Measurements from ENCODE around the gene IGLON5.

Gene IGLON5

GRCh38 chr19:51366389-51367254 lies 55.2 kb downstream of the IGLON5 start:
- peak; percentile 99 for DNase-seq

- no peak for DNase-seq
Measured at GRCh38 chr19:51367255-51367564, 55.8 kb downstream of the IGLON5 start.

GRCh38 chr19:51367565-51368365 lies 56.3 kb downstream of the IGLON5 start:
- DNase-seq, result peak; percentile 100

- peak; percentile 16 for DNase-seq
Measured at GRCh38 chr19:51368366-51369282, 57.2 kb downstream of the IGLON5 start, which contains the start of gene CLDND2. Gene CLDND2 (minus strand): TSS chr19:51369003. CDS start chr19:51368577, 426 bp downstream.

- DNase-seq, result no peak
Measured at GRCh38 chr19:51370230-51370629, 58.8 kb downstream of the IGLON5 start.

- DNase-seq, result no peak
Measured at GRCh38 chr19:51371186-51371690, 59.8 kb downstream of the IGLON5 start.

- no peak for DNase-seq
Measured at GRCh38 chr19:51372021-51372648, 60.7 kb downstream of the IGLON5 start.

GRCh38 chr19:51372649-51373504 lies 61.4 kb downstream of the IGLON5 start, which contains the start of gene NKG7:
Gene NKG7 (minus strand): TSS chr19:51372654. CDS start chr19:51372535, 119 bp downstream.
- DNase-seq, result peak; percentile 94

GRCh38 chr19:51375504-51376221 lies 64.2 kb downstream of the IGLON5 start:
- peak; percentile 76 for DNase-seq

- no peak for DNase-seq
Measured at GRCh38 chr19:51377422-51377821, 66.0 kb downstream of the IGLON5 start.

GRCh38 chr19:51380379-51380778 lies 68.9 kb downstream of the IGLON5 start:
- DNase-seq, result no peak
